MM.1S (cell line): Measurements from ENCODE around the gene C2orf80.

Experiments
- DNase-seq: peaks from one replicate; pipeline ENCODE4 v3.0.0-alpha.2; 2015
- H2AFZ ChIP-seq: fragments of 300-600 bp; sonication (generic); 2 replicates; pipeline ENCODE4 v1.6.0; 2016; ENCODE audit warnings: antibody characterized with exemption, low read length
- H3F3A ChIP-seq: fragments of 300-600 bp; sonication (generic); 2 replicates; pipeline ENCODE4 v1.6.1; 2016; ENCODE audit warnings: mild to moderate bottlenecking, antibody characterized with exemption, low read length, moderate library complexity, mixed read lengths; ENCODE audit not compliant: insufficient read depth
- H3K27ac ChIP-seq: fragments of 300-600 bp; sonication (generic); 2 replicates; pipeline ENCODE4 v1.5.1; 2016; ENCODE audit warnings: mild to moderate bottlenecking, low read length
- H3K27me3 ChIP-seq: fragments of 300-600 bp; sonication (generic); replicated peaks from 2 replicates; pipeline ENCODE4 v1.6.0; 2016; ENCODE audit warnings: low read length; ENCODE audit not compliant: insufficient read depth
- H3K36me3 ChIP-seq: fragments of 300-600 bp; sonication (generic); replicated peaks from 2 replicates; pipeline ENCODE4 v1.6.1; 2016; ENCODE audit warnings: mild to moderate bottlenecking, low read length, mixed read lengths; ENCODE audit not compliant: insufficient read depth
- H3K4me1 ChIP-seq: fragments of 300-600 bp; sonication (generic); 2 replicates; pipeline ENCODE4 v1.6.1; 2016; ENCODE audit warnings: low read length, mixed read lengths
- H3K4me2 ChIP-seq: fragments of 300-600 bp; sonication (generic); 2 replicates; pipeline ENCODE4 v1.6.0; 2016; ENCODE audit warnings: low read depth, low read length
- H3K4me3 ChIP-seq: fragments of 300-600 bp; sonication (generic); 2 replicates; pipeline ENCODE4 v1.5.1; 2016; ENCODE audit warnings: low read length, mixed read lengths
- H3K79me2 ChIP-seq: fragments of 300-600 bp; sonication (generic); 2 replicates; pipeline ENCODE4 v1.6.1; 2016; ENCODE audit warnings: mixed run types, low read length, mixed read lengths
- H3K9ac ChIP-seq: fragments of 300-600 bp; sonication (generic); 2 replicates; pipeline ENCODE4 v1.6.1; 2016; ENCODE audit warnings: low read length, mixed read lengths
- H3K9me2 ChIP-seq: fragments of 300-600 bp; sonication (generic); replicated peaks from 2 replicates; pipeline ENCODE4 v1.6.1; 2016; ENCODE audit warnings: mild to moderate bottlenecking, low read length, mixed read lengths; ENCODE audit not compliant: insufficient read depth
- H3K9me3 ChIP-seq: fragments of 300-600 bp; sonication (generic); replicated peaks from 2 replicates; pipeline ENCODE4 v1.6.1; 2016; ENCODE audit warnings: mild to moderate bottlenecking, low read length, mixed read lengths; ENCODE audit not compliant: insufficient read depth
- H4K20me1 ChIP-seq: fragments of 300-600 bp; sonication (generic); 2 replicates; pipeline ENCODE4 v1.6.1; 2016; ENCODE audit warnings: mild to moderate bottlenecking, low read length, moderate library complexity, mixed read lengths; ENCODE audit not compliant: insufficient read depth
- EZH2 ChIP-seq: fragments of 300-600 bp; sonication (generic); optimal IDR thresholded peaks from 2 replicates; pipeline ENCODE3; 2017; ENCODE audit warnings: low read depth, mild to moderate bottlenecking, antibody characterized with exemption, low read length, mixed read lengths
- EZH2phosphoT487 ChIP-seq: fragments of 300-600 bp; sonication (generic); IDR thresholded peaks from 2 replicates; pipeline ENCODE4 v1.6.1; 2018; ENCODE audit warnings: antibody characterized with exemption, low read length
- TF ChIP-seq, protein P1 (sequence below): fragments of 300-600 bp; sonication (generic); IDR thresholded peaks from 2 replicates; pipeline ENCODE4 v1.5.1; 2016; ENCODE audit warnings: antibody characterized with exemption, low read length, mixed read lengths

The C2orf80 gene

DNA sequence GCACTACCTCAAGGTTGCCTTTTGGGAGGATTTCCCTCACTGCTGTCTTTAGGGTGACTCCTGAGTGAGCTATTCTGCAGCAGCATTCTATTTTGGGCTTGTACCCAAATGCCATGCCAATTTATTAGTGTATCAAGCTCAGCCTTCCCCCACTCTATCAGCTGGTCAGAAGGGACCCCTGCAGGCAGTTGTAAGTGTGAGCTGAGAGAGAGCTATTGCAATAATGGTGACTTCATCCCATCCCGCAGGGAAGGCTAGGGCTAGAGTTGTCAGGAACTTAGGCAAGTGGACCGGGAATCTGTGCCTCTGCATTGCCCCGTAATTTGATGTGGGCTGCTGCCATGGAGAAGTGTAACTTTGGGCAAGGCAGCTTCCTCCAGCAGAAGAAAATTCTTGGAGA, 42.1 kb downstream of the C2orf80 start:
- Histone ChIP-seq H3K27ac (no peak overlapping the region), H3K79me2 (no peaks in the 10 kb centered on the region), H3K4me2 (no peak overlapping the region), H3K9ac (no peak overlapping the region), H3K27me3 (no peaks in the 10 kb centered on the region), H3K4me3 (no peak overlapping the region), H3K4me1 (no peaks in the 10 kb centered on the region), H3K36me3 (no peaks in the 10 kb centered on the region), H3K9me3 (no peaks in the 10 kb centered on the region), H3K9me2 (no peaks in the 10 kb centered on the region), H3F3A (no peaks in the 10 kb centered on the region), H4K20me1 (no peaks in the 10 kb centered on the region), H2AFZ (no peak overlapping the region)
- no peak for TF ChIP-seq EZH2phosphoT487
- DNase-seq = no peak

DNA sequence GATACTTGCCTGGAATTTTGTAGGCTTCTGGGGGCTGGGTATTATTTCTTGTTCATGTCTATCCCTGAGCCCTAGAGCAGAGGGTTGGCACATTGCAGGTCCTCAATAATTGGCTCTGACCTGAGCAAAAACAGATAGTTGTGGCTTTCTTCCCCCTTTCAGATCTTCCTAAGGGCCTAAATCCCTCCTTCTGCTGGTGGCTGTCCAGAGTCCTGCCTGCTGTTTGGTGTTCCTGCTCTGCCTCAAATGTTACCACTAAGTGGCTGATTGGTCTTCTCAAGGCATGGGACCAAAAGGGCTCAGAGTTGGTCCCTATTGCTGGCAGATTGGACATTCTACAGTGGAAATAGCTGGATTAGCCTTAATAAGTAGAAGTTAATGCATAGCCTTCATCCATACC, 42.8 kb downstream of the C2orf80 start:
- Histone ChIP-seq H3K9me3 (no peaks in the 10 kb centered on the region), H2AFZ (no peak overlapping the region), H3K79me2 (no peaks in the 10 kb centered on the region), H3K9me2 (no peaks in the 10 kb centered on the region), H3K4me3 (no peak overlapping the region), H3K4me2 (no peak overlapping the region), H3K4me1 (no peaks in the 10 kb centered on the region), H3F3A (no peaks in the 10 kb centered on the region), H3K36me3 (no peaks in the 10 kb centered on the region), H4K20me1 (no peaks in the 10 kb centered on the region), H3K27me3 (no peaks in the 10 kb centered on the region), H3K9ac (no peak overlapping the region), H3K27ac (no peak overlapping the region)
- TF ChIP-seq, protein P1, sequence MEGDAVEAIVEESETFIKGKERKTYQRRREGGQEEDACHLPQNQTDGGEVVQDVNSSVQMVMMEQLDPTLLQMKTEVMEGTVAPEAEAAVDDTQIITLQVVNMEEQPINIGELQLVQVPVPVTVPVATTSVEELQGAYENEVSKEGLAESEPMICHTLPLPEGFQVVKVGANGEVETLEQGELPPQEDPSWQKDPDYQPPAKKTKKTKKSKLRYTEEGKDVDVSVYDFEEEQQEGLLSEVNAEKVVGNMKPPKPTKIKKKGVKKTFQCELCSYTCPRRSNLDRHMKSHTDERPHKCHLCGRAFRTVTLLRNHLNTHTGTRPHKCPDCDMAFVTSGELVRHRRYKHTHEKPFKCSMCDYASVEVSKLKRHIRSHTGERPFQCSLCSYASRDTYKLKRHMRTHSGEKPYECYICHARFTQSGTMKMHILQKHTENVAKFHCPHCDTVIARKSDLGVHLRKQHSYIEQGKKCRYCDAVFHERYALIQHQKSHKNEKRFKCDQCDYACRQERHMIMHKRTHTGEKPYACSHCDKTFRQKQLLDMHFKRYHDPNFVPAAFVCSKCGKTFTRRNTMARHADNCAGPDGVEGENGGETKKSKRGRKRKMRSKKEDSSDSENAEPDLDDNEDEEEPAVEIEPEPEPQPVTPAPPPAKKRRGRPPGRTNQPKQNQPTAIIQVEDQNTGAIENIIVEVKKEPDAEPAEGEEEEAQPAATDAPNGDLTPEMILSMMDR = no peak
- DNase-seq = no peak

DNA sequence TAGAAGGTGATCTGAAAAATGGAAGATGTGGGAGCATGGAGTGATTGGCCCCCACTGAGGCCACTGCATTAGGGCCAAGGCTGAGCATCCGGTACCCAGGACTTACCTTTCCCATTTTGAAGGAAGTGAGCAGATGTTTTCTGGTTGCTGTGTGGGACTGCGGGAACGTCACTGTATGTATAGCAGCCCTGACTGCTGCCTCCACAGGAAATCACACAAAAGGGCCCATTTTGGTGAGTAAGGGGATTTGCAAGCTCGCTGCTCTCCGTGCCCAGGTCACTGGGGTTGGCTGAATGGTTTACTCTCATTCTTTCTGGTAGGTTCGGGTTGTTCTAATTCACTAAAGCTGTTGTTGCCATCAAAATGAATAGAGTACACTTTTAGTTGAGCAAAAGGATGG, 43.8 kb downstream of the C2orf80 start, which contains the start of gene CRYGB:
Gene CRYGB (minus strand): TSS at position 153 of the 400 bp plus-strand sequence. CDS start 38 bp downstream, at position 115.
- DNase-seq = no peak
- Histone ChIP-seq H3K4me1 (no peaks in the 10 kb centered on the region), H3K4me3 (no peak within 1 kb of the TSS), H4K20me1 (no peaks in the 10 kb centered on the region), H3K79me2 (no peaks in the 10 kb centered on the region), H3K27me3 (no peaks in the 10 kb centered on the region), H3K9me3 (no peaks in the 10 kb centered on the region), H3K4me2 (no peak within 1 kb of the TSS), H3K9me2 (no peaks in the 10 kb centered on the region), H3K36me3 (no peaks in the 10 kb centered on the region), H3K27ac (no peak within 1 kb of the TSS), H2AFZ (no peak within 1 kb of the TSS), H3F3A (no peaks in the 10 kb centered on the region), H3K9ac (no peak within 1 kb of the TSS)
- no peak for TF ChIP-seq EZH2phosphoT487
- no peak for TF ChIP-seq EZH2
- TF ChIP-seq, protein P1 = no peak

DNA sequence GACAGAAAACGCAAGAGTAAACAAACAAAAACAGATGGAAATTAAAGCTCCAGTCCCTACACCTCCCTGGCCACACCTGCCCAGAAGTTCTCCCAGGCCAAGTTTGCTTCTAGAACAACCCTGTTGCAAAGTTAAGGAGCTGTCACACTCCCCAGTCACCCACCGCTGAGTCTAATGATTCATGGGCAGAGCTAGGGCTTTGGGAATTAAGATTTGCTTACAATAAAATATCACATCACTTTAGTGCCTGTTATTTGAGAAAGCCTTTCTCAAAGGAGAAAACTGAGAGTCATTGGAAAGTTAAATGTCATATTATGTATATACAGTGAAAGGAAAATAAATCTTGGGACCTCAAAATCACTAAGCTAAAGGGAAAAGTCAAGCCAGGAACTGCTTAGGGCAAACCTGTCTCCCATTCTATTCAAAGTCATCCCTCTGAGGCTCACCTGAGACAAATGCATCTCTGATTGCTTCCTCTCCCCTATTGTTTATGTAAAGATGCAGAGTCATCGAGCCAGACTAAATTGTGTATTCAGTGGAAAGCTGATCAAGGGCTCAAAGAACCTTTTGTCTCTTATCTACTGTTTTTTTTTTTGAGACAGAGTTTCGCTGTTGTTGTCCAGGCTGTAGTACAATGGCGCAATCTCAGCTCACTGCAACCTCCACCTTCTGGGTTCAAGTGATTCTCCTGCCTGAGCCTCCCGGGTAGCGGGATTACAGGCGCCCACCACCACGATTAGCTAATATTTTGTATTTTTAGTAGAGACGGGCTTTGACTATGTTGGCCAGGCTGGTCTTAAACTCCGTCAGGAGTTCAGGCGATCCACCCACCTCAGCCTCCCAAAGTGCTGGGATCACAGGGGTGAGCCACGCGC, 46.7 kb downstream of the C2orf80 start:
- Histone ChIP-seq H3K9ac (no peak overlapping the region), H4K20me1 (no peaks in the 10 kb centered on the region), H3K27ac (no peak overlapping the region), H3K79me2 (no peaks in the 10 kb centered on the region), H2AFZ (no peak overlapping the region), H3F3A (no peaks in the 10 kb centered on the region), H3K27me3 (no peaks in the 10 kb centered on the region), H3K9me2 (no peaks in the 10 kb centered on the region), H3K4me2 (no peak overlapping the region), H3K9me3 (no peaks in the 10 kb centered on the region), H3K4me3 (no peak overlapping the region), H3K4me1 (no peaks in the 10 kb centered on the region), H3K36me3 (no peaks in the 10 kb centered on the region)
- no peak for DNase-seq
- TF ChIP-seq EZH2phosphoT487 (no peak), EZH2 (no peak)
- TF ChIP-seq, protein P1 = no peak
